Hematopoietic multipotent progenitor cell (in vitro differentiated cells): Measurements from ENCODE around the gene APC. TPM values are rescaled to one million over a fixed set of nuclear protein-coding genes. Genes with fewer than 3 reads are reported as not detected.
A peak's percentile ranks its signal among the peaks of the same experiment; 100 is the strongest.
"Not testable (repeated sequence)": the region's sequence is repeated elsewhere in the genome, so short reads cannot be mapped to it uniquely, and the experiment has no call there.

ENCODE experiments used
- DNase-seq, 3 donors: peaks; one replicate each; pipeline ENCODE4 v3.0.0-alpha.2; 2011 to 2015; ENCODE audit warnings: low read depth in 2 of 3, low spot score in 2 of 3
- total RNA-seq: library from RNA; depleted of rRNA; stranded (reverse); fragments of >200 nt; gene quantifications from one replicate; pipeline ENCODE4 v1.2.3, GENCODE V29; 2012

The APC gene
- total RNA-seq, 1 donor: 37.2 TPM

DNA sequence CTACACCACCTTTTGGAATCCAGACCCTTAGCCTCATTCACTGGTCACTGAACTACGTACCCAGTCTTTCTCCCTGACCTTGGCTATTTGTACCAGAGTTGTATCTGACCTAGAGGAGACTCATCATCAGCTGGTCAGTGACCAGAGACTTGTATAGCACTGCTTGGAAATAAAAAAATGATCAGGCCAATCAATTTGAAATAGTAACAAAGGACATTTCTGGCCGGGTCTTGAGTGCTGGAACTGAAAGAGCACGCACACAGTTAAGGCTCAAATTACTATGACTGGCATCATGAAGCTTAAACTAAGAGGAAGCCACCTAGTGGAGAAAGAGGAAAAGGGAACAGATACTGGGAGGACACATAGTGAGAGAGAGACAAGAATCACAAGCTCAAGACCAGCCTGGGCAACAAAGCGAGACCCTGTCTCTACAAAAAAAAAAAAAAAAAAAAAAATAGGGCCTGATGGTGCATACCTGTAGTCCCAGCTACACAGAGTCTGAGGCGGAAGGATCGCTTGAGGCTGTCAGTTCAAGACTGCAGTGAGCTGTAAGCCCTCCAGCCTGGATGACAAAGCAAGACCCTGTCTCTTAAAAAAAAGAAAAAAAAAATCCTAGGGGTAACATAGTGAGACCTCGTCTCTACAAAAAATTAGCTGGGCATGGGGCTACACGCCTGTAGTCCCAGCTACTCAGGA is 110.6 kb downstream of the APC start:
- peak in 2 of 3 donors; percentile 46 to 75 for DNase-seq

DNA sequence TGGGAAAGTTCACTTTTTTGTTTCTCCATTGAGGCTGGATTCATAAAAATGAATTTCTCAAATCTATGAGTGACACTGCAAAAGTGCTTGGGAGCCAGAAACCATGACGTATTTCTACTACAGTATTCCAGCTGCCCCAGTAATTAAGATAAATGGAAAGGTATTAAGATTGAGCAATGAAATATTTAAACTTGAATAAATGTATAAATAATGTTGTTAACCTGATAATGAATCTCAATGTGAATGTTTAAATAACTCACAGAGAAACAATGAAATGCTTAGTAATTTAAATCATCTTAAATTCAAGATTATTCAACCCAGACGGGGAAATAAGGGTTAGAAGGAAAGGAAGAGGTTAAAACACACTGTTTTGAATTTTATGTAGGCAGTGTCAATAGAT is 112.2 kb downstream of the APC start:
- no peak for DNase-seq

GRCh38 chr5:112854651-112855050 is 117.0 kb downstream of the APC start:
- no peak for DNase-seq

DNA sequence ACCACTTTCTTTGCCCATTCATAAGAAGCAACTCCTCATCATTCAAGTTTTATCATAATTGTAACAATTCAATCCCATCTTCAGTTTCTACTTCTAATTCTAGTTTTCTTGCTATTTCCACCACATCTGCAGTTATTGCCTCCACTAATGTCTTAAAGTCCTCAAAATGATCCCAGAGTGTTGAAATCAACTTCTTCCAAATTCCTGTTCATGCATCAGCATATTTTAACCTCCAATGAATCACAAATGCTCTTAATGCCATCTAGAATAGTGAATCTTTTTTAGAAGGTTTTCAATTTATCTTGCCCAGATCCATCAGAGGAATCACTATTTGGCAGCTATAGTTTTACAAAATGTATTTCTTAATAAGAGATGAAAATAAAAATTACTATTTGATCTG is 120.2 kb downstream of the APC start:
- DNase-seq: no peak

DNA sequence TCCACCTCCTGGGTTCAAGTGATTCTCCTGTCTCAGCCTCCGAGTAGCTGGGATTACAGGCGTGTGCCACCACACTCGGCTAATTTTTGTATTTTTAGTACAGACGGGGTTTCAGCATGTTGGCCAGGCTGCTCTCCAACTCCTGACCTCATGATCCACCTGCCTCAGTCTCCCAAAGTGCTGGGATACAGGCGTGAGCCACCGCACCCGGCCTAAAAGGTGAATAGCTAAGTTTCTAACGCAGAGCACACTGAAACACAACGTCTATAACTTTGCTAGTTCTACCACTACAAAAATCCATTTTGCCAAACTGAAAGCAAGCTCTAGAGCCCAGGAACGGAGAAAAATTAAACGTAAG is 122.9 kb downstream of the APC start:
- not testable (repeated sequence) for DNase-seq

- peak; percentile 79 to 98 (median 95) for DNase-seq
Observed at GRCh38 chr5:112860929-112861637, 123.4 kb downstream of the APC start, which contains the start of gene SRP19. TSS of gene SRP19 (plus strand) at chr5:112861287. CDS start at chr5:112861377, 90 bp downstream.

- no peak for DNase-seq
Observed at GRCh38 chr5:112861638-112861985, 123.9 kb downstream of the APC start.

DNA sequence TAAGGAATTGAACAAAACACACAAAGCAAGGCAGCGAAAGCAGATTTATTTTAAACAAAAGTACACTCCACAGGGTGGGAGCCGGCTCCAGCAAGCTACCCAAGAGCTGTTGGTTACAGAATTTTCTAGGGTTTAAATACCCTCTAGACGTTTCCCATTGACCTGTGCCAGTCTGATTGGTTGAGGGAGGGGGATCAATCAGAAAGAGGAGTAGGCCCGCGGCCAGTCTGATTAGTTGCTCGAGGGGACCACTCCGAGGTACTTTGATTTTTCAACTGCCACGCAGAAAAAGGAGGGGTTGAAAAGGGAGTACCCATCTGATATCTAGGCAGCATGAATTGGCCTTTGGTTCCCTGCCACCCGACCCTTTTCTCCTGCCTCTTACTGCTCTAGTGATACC is 124.4 kb downstream of the APC start:
- no peak for DNase-seq

DNA sequence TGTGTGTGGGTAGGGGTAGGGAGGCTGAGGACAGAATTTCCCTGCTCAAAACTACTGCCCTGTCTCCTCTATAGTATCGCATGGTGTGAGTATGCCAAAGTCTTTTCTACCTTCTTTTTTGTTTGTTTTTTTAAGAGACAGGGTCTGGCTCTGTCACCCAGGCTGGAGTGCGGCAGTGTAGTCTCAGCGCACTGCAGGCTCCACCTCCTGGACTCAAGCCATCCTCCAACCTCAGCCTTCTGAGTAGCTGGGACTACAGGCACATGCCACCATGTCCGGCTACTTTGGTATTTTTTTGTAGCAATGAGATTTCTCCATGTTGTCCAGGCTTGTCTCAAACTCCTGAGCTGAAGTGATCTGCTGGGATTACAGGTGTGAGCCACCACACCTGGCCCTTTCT is 125.9 kb downstream of the APC start:
- DNase-seq: no peak

DNA sequence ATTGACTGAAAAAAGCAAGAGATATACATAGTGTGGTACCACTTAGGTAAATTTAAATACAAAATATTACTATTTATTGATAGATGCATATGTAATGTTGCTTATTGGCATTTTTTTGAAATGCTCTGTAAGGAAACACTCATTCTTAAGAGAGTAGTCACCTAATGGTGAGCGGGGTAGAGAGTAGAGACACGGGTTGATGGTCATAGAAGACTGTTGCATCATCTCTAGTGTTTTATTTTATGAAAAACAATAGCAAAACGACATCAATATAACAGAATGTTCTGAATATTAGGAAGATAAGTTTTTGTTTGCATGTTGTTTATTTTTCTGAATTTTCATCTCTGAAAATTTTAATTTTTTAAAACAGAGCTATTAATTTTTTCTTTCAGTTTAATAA is 127.4 kb downstream of the APC start:
- DNase-seq: no peak

GRCh38 chr5:112866739-112867138 is 129.1 kb downstream of the APC start:
- DNase-seq: no peak

DNA sequence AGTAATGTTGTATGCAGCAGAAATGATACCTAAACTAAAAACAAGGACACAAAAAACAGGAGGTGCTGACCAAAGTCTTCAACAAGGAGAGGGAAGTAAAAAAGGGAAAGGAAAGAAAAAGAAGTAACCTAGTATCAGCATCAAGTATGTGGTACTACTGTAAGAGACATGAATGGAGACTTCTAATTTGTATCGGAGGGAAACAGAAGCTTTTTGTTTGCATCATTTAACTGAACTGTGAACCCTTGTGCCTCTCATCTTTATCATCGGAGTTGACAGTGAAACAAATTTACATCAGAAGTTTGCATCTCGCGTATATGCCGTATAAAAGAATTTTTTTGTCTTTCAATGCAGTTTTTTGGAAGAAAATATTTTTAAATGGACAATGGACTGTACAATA is 129.7 kb downstream of the APC start:
- DNase-seq: no peak

DNA sequence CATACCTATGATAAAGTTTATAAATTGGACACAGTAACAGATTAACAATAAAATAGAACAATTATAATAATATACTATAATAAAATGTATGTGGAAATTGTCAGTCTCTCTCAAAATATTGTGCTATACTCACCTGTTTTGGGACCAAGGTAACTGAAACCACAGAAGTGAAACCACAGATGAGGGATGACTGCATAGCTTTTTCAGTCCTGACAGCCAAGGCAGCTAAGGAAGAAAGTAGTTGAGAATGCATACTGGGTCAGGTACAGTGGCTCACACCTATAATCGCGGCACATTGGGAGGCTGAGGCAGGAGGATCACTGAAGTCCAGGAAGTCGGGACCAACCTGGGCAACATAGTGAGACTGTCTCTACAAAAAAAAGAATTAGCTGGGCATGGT is 132.3 kb downstream of the APC start:
- DNase-seq: no peak

DNA sequence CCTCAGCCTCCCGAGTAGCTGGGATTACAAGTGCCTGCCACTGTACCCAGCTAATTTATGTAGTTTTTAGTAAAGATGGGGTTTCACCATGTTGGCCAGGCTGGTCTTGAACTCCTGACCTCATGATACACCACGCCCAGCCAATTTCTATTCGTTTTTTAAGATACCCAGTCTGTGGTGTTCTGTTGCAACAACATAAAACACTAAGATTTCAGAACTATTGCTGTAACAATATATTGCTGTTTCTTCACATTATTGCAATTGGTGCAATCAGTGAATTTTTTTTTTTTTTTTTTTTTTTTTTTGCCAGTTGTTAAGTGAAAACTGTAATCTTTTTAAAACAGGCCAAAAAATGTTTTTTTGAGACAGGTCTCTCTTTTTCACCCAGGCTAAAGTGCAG is 133.3 kb downstream of the APC start:
- no peak for DNase-seq

GRCh38 chr5:112876362-112876761 is 138.7 kb downstream of the APC start:
- DNase-seq: no peak

DNA sequence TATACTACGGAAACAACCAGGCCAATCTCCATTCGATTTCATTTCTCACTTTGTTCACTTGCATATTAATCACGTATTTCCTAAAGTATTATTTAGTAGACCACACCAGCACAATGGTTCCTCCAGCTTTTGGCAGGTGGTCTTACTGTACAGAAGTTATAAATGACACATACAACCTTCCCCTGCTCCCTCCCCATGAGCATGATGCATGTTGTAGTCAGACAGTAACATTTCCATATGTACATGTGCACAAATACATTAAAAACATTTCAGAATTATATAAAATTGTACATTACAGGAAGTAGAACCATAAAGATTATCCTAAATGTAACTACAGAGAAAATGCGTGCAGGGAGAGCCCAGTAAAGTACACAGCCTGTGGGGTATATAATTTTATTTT is 140.4 kb downstream of the APC start:
- no peak for DNase-seq

GRCh38 chr5:112878760-112879159 is 141.1 kb downstream of the APC start:
- DNase-seq: peak in 2 of 3 donors; percentile 8 to 11

- no peak for DNase-seq
Observed at GRCh38 chr5:112880219-112880964, 142.7 kb downstream of the APC start.

GRCh38 chr5:112883192-112883591 is 145.5 kb downstream of the APC start:
- DNase-seq: no peak

DNA sequence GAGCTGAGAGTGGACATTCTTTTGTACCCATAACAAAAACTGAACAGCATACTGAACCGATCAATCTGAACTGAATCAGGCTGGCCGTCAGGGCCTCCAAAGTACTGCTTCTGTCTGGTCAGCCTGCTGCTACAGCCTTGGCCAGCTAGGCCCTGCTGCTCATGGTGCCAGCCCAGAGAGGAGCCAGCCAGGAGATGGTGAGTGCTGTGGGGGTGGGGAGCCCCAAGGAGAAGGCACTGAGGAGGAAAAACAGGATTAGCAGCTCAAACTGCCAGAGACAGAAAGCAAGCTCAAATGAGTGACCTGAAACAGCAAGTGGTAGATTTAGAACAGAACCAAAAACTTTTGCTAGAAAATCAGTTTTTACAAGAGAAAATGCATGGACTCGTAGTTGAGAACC is 147.3 kb downstream of the APC start:
- DNase-seq: no peak

GRCh38 chr5:112886975-112887374 is 149.3 kb downstream of the APC start:
- no peak for DNase-seq

DNA sequence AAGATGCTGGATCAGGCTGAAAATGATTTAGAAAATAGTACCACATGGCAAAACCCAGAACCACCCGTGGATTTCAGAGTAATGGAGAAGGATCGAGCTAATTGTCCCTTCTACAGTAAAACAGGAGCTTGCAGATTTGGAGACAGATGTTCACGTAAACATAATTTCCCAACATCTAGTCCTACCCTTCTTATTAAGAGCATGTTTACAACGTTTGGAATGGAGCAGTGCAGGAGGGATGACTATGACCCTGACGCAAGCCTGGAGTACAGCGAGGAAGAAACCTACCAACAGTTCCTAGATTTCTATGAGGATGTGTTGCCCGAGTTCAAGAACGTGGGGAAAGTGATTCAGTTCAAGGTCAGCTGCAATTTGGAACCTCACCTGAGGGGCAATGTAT is 154.4 kb downstream of the APC start:
- not testable (repeated sequence) for DNase-seq
